HG02798 (cell line): ENCODE data around the gene TIMM44.

Source experiments
- ATAC-seq: cut with Tn5 transposase; IDR thresholded peaks from one replicate; pipeline ENCODE4 v1.9.1; 2021; ENCODE audit warnings: mild to moderate bottlenecking; ENCODE audit not compliant: unreplicated experiment, poor library complexity

The TIMM44 gene

DNA sequence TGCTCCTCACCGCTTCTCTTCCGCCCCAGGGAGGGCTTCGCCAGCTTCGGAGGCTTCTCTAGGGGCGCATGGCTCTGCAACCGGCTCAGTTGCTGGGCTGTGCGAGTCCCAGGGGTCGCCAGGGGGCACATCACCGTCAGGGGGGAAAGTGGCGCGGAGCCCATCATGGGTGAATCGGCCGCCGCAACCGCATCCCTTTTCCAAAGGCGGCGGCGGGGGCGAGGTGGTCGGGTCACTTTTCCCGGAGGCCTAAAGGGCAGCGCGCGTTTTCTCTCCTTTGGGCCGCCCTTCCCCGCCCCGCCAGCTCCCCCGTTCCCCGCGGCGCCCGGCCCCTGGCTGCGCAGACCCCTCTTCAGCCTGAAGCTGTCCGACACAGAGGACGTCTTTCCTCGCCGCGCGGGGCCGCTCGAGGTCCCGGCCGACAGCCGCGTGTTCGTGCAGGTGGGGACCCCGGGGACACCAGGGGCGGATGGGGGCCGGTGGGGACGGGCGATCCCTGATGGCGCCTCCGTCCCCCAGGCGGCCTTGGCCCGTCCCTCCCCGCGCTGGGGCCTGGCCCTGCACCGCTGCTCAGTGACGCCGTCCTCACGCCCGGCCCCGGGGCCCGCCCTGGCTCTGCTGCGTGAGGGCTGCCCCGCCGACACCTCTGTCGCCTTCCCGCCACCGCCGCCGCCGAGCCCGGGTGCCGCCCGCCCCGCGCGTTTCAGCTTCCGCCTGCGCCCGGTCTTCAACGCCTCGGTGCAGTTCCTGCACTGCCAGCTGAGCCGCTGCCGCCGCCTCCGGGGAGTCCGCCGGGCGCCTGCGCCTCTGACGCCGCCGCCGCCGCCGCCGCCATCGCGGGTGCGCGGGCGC, 27.1 kb downstream of the TIMM44 start:
- ATAC-seq = no peak

DNA sequence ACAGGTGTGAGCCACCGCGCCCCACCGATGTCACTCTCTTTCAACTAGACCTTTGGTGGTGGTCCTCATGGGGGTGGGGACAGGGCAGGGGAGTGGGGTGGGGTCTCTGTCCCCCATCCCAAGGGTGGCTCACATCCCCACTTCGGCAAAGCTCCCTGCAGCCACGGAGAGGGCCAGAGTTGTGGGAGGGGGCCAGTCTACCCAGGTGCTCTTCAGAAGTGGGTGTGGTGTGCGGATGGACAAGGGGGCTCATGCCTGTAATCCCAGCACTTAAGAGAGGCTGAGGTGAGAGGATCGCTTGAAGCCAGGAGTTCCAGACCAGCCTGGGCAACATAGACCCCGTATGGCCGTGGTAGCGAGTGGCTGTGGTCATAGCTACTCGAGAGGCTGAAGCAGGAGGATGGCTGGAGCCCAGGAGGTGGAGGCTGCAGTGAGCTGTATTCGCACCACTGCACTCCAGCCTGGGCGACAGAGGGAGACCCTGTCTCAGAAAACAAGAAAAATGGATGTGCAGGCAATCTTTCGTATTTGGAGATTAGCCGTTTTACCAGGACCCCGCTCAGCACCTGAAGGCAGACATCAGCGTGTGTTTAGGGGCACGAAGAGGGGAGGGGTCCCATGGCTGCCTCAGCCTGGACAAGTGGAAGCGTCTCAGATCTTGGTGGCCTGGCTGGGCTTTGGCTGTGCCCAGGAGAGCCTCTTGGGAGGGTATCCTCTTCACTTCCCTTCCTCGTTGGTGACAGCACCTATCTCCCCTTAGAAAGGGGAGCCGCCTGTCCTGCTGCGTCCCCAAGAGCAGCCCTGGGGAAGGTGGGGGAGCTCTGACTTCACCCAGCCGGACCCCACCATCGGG, 28.0 kb downstream of the TIMM44 start:
- no peak for ATAC-seq

DNA sequence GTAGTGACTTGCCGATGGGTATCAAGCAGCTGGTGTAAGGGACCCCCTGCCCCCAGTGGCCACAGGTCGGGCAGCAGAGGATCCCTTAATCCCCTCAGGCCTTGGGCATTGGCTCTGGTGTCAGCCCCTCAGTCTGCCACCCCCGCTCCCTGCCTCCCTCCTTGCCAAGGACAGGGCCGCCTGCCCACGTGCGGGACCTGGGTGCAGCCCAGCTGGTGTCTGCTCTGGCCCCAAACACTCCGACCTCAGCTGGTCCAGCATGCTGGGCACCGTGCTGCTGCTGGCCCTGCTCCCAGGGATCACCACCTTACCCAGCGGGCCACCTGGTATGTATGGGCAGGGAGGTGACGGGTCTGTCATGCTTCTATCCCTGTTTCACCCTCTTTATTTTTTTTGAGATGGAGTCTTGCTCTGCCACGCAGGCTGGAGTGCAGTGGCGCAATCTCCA, 28.8 kb downstream of the TIMM44 start, which contains the start of gene TGFBR3L:
TSS of gene TGFBR3L (plus strand) at position 233 of the 448 bp plus-strand sequence.
- ATAC-seq = no peak

DNA sequence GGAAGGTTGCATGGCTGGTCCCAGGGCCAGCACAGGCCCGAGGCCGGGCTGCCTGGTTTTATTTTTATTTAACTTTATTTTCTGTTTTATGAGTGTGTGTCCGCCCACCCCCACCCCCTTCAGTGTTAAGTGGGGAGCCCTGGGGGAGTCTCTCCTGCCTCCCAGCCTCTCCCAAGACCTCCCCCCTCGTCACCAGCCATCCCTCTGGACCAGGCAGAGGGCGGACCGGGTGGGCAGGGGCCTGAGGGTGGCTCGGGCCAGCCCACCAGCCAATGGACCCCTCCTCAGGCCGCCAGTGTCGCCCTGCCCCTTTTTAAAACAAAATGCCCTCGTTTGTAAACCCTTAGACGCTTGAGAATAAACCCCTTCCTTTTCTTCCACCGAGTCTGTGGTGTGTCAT, 29.4 kb downstream of the TIMM44 start:
- ATAC-seq = no peak

DNA sequence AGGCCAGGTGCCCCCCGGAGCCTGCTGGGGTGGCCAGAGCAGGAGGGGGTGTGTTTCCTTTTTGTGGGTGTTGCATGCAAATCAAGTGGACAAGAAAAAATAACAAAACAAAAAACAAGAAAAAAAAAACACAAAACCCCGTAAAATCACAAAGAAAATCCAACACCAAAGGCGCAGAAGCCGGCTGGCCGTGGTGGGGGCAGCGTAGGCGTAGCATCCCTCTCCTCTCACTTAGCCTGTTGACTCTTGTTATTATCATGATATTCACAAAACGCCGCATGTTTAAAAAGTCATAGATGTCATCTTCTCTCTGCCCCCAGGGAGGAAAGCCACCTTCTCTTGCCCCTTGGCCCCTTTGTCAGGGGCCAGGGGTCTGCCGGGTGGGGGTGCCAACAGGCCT, 29.8 kb downstream of the TIMM44 start:
- ATAC-seq = no peak

DNA sequence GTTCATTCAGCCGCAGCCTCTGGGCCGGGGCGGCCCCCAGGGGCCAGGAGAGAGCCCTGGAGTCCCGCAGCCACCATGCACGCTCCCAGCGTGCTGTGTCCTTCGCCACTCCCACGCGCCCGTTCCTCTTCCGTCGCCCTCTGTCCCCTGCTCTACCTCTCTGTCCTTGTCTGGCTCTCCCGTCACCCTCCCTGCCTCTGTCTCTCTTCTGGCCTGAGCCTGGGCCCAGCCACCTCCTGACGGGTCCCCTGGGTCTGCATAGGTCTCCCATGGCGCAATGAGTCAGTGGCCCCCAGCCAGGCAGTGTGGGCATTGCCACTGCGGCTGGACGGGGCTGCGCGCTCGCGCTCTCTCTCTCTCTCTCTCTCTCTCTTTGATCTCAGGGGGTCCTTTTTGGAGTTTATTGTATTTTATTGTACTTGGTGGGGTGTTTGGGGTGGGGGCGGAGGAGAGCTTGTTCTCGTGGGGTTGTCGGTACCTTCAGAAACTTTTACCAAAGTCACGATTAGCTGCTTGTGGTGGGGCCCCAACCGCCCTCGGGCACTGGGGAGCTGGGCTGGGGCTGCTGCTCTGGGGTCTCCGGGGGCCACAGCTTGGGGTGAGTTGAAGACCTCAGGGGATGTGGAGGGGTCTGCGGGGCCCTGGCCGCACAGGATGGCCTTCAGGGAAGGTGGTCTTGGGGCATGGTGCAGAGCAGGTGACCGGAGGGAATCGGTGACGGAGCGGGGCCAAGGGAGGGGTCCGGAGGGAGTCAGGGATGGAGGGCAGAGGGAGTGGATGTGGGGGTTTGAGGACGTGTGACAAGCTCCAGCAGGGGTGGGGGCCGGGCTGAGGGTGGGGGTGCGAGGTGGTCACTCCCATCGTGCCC, 30.5 kb downstream of the TIMM44 start:
- no peak for ATAC-seq

DNA sequence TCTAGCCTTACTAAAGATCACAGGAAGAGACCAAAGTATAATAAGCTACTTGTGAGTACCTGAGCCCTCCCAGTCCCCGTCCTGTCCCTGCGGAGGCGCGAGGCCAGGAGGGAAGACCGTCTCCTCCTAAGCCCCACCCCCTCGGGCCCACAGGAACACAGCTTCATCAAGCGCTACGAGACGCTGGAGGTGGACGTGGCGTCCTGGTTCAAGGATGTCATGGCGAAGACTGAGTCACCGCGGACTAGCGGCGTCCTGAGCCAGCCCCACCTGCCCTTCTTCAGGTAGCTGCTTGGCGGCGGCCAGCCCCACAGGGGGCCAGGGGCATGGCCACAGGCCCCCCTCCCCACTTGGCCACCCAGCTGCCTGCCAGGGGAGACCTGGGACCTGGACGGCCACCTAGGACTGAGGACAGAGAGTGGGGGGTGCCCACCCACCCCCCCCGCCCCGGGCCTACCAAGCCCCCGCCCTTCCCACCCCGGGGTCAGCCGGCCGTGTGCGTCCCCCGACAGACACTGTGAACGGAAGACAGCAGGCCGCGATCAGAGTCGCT, 31.2 kb downstream of the TIMM44 start:
- no peak for ATAC-seq

DNA sequence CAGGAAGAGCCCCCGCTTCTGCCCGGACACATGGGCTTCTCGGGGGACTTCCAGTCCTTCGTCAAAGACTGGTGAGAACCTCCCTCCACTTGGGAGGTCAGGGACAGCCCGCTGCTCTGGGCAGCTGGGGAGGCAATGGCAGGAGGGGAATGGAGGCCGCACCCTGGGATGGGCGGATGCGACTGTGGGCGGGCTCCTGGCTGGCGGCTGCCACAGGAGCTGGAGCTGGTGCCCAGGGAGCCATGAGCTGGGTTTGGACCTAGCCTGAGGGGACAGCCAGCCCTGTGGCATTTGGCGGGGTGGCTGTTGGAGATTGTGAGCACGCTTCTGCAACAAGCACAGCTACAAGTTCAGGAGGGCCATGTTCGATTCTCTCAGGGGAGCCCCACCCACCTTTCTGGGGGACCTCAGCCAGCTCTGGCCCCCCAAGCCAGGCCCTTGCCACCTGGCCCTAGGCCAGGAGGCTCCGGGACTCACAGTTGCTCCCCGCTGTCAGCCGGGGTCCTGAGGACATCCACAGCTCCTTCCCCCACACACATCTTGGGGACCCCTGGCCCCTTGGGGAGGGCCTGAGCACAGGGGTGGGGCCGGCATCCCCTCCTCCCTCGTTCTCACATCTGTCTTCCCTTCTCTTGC, 31.8 kb downstream of the TIMM44 start:
- ATAC-seq = no peak

DNA sequence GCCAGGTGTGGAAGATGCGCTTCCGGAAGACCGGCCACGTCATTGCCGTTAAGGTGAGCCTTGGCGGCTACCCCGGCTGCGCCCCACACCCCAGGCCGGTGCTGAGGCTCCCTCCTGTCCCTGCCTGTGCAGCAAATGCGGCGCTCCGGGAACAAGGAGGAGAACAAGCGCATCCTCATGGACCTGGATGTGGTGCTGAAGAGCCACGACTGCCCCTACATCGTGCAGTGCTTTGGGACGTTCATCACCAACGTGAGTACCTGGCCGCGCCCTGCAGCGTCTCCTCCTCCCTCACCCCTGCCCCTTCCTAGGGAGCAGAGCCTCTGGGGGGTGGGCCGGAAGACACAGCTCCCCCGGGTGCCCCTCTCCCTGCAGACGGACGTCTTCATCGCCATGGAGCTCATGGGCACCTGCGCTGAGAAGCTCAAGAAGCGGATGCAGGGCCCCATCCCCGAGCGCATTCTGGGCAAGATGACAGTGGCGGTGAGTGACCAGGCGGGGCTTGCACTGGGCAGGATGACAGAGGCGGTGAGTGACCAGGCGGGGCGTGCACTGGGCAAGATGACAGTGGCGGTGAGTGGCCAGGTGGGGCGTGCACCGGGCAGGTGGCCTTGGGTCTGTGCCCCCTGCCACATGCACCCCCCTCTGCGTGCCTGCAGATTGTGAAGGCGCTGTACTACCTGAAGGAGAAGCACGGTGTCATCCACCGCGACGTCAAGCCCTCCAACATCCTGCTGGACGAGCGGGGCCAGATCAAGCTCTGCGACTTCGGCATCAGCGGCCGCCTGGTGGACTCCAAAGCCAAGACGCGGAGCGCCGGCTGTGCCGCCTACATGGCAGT, 32.9 kb downstream of the TIMM44 start:
- no peak for ATAC-seq

DNA sequence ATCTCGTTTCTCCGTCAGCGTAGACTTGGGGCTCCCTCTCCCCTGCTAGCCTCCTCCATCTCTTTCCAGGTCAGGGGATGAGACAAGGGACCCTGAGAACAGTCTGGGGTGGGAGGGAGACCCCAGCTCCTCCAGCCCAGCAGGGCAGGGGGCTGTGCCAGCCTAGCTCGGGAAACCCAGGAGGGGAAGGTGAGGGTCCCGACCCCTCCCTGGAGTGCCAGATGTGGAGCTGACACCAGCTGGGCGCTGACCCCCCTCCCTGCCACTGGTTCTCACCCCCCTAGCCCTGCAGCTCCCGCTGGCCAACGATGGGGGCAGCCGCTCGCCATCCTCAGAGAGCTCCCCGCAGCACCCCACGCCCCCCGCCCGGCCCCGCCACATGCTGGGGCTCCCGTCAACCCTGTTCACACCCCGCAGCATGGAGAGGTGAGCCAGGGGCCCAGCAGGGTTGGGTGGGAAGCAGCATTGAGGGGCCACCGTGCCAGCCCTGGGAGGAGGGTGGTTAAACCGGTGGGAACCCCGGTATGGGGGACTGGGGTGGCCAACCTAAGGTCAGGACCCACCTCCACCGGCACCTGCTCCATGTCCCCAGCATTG, 33.9 kb downstream of the TIMM44 start:
- no peak for ATAC-seq

DNA sequence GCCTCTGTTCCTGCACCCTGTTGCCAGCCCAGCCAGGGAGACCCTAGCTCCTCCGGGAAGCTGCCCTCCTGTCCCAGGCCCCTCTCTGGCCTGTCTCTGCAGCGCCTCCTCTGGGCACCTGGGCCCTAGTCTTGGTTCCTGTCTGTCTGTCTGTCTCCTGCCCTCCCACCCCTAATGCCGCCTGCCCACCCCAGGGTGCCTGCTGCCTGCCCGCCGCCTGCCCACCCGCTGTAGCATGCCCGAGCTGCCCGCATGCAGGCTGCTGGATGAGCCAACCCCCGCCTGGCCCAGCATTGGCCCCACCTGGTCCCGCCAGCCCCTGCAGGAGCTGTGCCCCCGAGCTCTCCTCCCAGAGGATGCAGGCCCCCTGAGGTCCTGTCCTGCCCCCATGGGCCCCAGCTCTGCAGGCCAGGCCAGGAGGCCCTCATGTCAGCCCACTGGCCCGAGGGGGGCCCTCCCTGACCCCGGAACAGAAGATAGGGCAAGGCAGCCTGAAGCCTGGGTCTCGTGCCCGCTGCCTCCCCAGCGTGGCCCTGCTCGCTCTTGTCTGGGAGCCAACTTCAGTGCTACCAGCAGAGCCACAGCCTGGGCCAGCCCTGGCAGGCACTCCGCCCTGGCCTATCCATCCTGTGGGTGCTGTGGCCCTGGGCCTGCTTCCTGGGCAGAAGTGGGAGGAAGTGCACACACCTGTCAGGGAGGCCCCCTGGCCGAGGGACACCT, 34.6 kb downstream of the TIMM44 start:
- no peak for ATAC-seq

DNA sequence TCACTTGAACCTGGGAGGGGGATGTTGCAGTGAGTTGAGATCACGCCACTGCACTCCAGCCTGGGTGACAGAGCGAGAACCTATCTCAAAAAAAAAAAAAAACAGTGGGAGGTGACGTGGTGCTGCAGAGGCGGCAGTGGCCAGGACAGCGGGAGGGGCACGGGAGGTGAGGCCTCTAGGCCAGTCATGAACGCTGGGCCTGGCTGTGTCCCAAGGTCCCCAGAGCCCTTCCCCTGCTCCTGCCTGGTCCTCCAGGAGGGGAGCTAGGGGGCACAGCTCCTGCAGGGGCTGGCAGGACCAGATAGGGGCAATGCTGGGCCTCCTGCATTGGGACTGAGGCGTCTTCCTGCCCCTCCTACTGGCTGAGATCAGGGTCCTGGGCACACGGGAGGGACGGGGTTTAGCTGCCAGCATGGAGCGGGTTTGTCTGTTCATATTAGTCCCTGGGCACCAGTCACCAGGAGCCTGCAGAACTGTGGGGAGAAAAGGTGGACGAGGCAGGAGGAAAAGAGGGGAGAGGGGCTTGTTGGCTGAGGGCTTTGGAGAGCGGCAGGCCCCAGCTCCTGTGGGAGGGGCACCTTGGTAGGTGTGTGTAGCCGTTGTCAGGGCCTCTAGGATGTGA, 35.3 kb downstream of the TIMM44 start:
- no peak for ATAC-seq

DNA sequence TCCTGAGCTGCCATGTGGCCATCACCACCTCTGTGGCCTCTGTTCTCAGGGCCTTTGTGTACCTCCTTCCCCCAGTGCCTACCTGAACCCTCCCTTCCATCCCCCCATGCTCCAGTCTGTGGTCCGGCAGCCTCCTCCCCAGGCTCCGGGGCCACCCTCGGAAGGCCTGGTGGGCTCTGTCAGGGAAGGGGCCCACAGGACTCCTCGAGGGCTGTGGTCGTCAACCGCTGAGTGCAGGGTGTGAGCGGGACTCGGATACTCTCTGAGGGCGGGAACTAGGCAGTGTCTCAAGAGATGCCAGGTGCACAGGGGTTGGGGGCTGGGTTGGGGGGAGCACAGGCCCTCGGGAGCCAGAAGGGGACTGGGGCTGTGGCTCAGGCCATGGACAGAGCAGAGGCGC, 35.9 kb downstream of the TIMM44 start:
- ATAC-seq = no peak

DNA sequence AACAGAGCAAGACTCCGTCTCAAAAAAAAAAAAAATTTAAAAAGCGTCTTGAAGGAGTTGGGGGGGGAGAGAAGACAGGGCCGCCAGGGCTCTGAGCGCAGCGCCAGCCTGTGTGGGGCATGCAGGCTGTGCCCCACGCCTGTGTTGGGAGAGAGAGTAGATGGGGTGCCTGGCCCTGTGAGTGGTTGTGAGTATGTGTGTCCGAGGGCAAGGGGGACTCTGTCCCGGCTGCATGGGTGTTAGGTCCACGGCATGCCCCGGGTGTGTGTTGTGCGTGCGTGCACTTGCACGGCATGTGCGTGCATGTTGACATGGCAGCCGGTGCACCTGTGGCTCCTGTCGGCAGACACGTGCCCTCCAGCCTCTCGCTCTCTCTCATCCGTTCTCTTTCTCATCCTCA, 36.3 kb downstream of the TIMM44 start:
- ATAC-seq = no peak

DNA sequence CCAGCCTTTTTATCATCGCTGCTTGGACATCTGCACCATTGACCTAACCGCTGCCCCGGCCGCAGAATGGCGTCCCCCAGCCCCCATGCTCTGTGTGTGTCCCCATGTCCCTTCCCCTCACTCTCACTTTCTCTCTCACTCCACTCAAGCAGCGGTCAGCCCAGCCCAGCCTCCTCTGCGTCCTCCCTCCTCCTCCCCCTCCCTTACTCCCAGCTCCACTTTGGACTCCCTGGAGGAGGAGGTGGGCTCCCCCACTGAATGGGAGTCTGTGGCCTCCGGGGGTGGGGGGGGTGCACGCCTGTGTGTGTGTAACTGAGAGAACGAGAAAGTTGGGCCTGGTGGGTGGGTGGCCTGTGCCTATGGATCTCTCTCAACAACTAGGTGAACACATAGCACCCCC, 37.6 kb downstream of the TIMM44 start:
- no peak for ATAC-seq

DNA sequence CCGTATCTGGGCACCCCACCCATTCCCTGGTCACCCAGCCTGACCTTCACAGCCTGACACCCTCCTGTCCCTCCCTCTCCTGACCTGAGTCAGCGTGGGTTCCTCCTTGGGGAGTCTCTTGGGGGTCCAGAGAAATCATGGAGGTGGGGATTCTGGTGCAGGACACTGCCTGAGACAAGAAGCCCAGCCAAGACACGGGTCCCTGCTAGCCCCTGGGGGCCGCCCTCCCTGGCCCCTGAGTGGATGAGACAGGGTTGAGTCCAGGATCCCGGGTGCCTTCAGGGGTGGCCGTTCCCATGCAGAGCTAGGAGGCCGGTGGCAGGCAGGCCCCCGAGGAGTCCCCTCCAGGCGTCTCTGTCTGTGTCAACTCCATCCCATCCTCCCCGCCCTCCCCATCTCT, 38.2 kb downstream of the TIMM44 start:
- no peak for ATAC-seq
